ENCODE results near the gene HTT. TPM values are rescaled to one million over a fixed set of nuclear protein-coding genes. Genes with fewer than 3 reads are reported as not detected.

HTT gene
- total RNA-seq, 2 experiments from 2014 or later: 54.2 to 56.5 TPM

DNA sequence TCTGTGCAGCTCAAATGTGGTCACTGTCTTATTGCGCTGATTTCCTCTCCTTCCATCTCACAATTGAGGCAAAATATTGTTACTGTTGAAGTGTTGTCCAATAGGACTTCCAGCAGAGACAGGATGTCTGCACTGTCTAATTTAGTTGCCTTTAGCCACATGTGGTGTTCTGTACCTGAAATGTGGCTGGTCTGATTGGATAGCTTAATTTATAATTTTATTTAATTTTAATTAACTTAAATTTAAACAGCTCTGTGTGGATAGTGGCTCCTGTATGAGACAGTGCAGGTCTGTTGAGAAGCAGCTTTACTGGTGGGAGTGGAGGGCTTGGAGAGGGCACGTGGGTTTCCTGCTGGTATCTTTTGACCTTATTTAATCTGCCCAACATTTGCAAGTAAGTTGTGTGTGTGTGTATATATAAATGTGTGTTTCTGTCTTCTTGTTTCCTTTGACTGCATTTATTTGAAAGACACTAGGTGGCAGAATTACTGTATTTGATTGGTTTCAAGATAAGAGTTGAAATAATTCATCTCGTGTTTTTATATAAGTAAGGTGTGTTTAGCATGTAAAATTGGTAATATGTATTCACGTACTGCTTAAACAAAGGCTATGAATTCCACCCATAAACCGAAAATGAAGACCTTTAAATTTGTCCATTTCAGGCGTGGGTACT is 119.2 kb downstream of the HTT start:
- POLR2A ChIA-PET: no interaction called here
- peaks cover 54% of the 10 kb centered on the region for H3K4me1 Mint-ChIP-seq (ENCODE audit: low read depth)
- intact Hi-C loops (cut with micrococcal nuclease): loop anchor here (1.0 kb wide), 1 partner anchor 250 kb away; no protein-coding TSS in a partner anchor
- TF ChIP-seq CTCF (IDR thresholded peaks at IDR 0.05): peak; percentile 40
- peaks cover 13% of the 10 kb centered on the region for H3K36me3 Mint-ChIP-seq (ENCODE audit: low read depth)
- H3K9me3 Mint-ChIP-seq: no peaks in the 10 kb centered on the region
- no peak overlapping the region for H3K4me3 Mint-ChIP-seq
- no peak overlapping the region for H3K27ac Mint-ChIP-seq
- ATAC-seq: peak; percentile 31
- DNase-seq: no peak
- CTCF ChIA-PET: interaction anchor here (0.7 to 5.6 kb wide), 10 partner anchors 9 to 286 kb away, joined by 3 to 23 read pairs (median 4); no protein-coding TSS in a partner anchor
- no peaks in the 10 kb centered on the region for H3K27me3 Mint-ChIP-seq

DNA sequence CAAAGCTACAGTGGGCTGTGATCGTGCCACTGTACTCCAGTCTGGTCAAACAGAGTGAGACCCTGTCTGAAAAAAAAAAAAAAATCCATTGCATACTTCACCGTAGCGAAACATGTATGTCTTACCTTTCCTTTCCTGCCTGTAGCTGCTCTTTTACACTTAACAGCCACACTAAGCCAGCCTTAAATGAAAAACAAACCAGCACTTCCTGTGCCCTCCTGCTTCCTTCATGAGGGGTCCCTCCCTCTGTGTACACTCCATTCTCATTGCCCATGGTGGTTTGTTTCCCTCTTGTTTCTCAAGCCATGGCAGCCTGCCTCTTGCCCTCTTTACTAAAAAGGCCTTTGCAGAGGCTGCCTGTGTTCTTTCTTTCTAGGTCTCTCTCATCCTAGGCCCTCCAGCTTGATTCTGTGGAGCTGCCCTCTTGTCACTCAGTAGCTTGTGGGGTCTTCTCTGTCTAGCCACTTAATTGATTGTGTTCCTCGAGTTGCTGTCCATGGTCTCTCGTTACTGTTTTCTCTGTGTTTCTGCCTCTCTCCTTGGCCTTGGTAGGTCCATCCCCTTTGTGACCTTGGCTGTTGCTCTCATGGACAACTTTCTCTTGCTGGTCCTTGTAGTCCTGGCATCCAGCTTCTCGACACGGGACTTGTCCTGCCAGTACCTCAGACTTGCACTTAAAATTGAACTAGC is 122.3 kb downstream of the HTT start:
- DNase-seq (no peak), ATAC-seq (peak; percentile 47)
- H3K27ac Mint-ChIP-seq: peak overlapping the region; percentile 17
- CTCF ChIA-PET: interaction anchor here (0.7 to 5.6 kb wide), 2 partner anchors 11 to 89 kb away, joined by 4 to 23 read pairs; no protein-coding TSS in a partner anchor
- no peaks in the 10 kb centered on the region for H3K27me3 Mint-ChIP-seq
- no peak overlapping the region for H3K4me3 Mint-ChIP-seq
- H3K4me1 Mint-ChIP-seq (ENCODE audit: low read depth): peaks cover 61% of the 10 kb centered on the region
- no peak for TF ChIP-seq CTCF (IDR thresholded peaks at IDR 0.05)
- H3K36me3 Mint-ChIP-seq (ENCODE audit: low read depth): peaks cover 16% of the 10 kb centered on the region
- no peaks in the 10 kb centered on the region for H3K9me3 Mint-ChIP-seq
- intact Hi-C loops (cut with micrococcal nuclease): no loop called here
- POLR2A ChIA-PET: interaction anchor here (1.0 to 1.5 kb wide), 2 partner anchors 27 to 104 kb away, joined by 3 read pairs; no protein-coding TSS in a partner anchor

- H3K4me3 Mint-ChIP-seq: no peak overlapping the region
- TF ChIP-seq CTCF (IDR thresholded peaks at IDR 0.05): no peak
- peaks cover 19% of the 10 kb centered on the region for H3K36me3 Mint-ChIP-seq (ENCODE audit: low read depth)
- no peak for DNase-seq
- ChIA-PET CTCF (interaction anchor here (0.9 kb wide), 1 partner anchor 11 kb away, joined by 3 read pairs; no protein-coding TSS in a partner anchor), POLR2A (interaction anchor here (0.7 to 1.5 kb wide), 3 partner anchors 26 to 230 kb away, joined by 3 read pairs; no protein-coding TSS in a partner anchor)
- peaks cover 62% of the 10 kb centered on the region for H3K4me1 Mint-ChIP-seq (ENCODE audit: low read depth)
- no peaks in the 10 kb centered on the region for H3K27me3 Mint-ChIP-seq
- intact Hi-C loops (cut with micrococcal nuclease): no loop called here
- H3K9me3 Mint-ChIP-seq: no peaks in the 10 kb centered on the region
- no peak overlapping the region for H3K27ac Mint-ChIP-seq
- no peak for ATAC-seq
Measured at GRCh38 chr4:3197366-3198105, 123.1 kb downstream of the HTT start.

- no peak for TF ChIP-seq CTCF (IDR thresholded peaks at IDR 0.05)
- ATAC-seq: no peak
- POLR2A ChIA-PET: no interaction called here
- Mint-ChIP-seq H3K27me3 (no peaks in the 10 kb centered on the region), H3K4me1 (ENCODE audit: low read depth) (peaks cover 66% of the 10 kb centered on the region), H3K36me3 (ENCODE audit: low read depth) (peaks cover 30% of the 10 kb centered on the region), H3K27ac (no peak overlapping the region), H3K4me3 (no peak overlapping the region), H3K9me3 (no peaks in the 10 kb centered on the region)
- CTCF ChIA-PET: interaction anchor here (0.9 kb wide), 2 partner anchors 9 kb away, joined by 3 read pairs; no protein-coding TSS in a partner anchor
- no peak for DNase-seq
- intact Hi-C loops (cut with micrococcal nuclease): no loop called here
Measured at GRCh38 chr4:3198906-3199305, 124.4 kb downstream of the HTT start.
